GM06990 (cell line): ENCODE data around the gene CBX8.
A peak's percentile ranks its signal among the peaks of the same experiment; 100 is the strongest.

Experiments
- DNase-seq: peaks from one replicate; pipeline ENCODE4 v3.0.0-alpha.2; 2011; ENCODE audit not compliant: insufficient read length; ENCODE audit errors: extremely low read depth
- H3K27me3 ChIP-seq: replicated peaks from 2 replicates; pipeline ENCODE4 v1.6.0; 2011; ENCODE audit warnings: low read length; ENCODE audit not compliant: control insufficient read depth, insufficient read depth
- H3K36me3 ChIP-seq: 2 replicates; pipeline ENCODE4 v1.5.1; 2011; ENCODE audit warnings: low read length; ENCODE audit not compliant: control insufficient read depth, insufficient read depth
- H3K4me3 ChIP-seq: replicated peaks from 2 replicates; pipeline ENCODE4 v1.5.1; 2011; ENCODE audit warnings: low read depth, mild to moderate bottlenecking, control low read depth, low read length
- TF ChIP-seq, protein P1 (sequence below): IDR thresholded peaks from 2 replicates; pipeline ENCODE4 v1.5.1; 2011; ENCODE audit warnings: low read length, control low read depth, mild to moderate bottlenecking, inconsistent platforms; ENCODE audit not compliant: insufficient read depth, poor library complexity, severe bottlenecking

CBX8 gene

DNA sequence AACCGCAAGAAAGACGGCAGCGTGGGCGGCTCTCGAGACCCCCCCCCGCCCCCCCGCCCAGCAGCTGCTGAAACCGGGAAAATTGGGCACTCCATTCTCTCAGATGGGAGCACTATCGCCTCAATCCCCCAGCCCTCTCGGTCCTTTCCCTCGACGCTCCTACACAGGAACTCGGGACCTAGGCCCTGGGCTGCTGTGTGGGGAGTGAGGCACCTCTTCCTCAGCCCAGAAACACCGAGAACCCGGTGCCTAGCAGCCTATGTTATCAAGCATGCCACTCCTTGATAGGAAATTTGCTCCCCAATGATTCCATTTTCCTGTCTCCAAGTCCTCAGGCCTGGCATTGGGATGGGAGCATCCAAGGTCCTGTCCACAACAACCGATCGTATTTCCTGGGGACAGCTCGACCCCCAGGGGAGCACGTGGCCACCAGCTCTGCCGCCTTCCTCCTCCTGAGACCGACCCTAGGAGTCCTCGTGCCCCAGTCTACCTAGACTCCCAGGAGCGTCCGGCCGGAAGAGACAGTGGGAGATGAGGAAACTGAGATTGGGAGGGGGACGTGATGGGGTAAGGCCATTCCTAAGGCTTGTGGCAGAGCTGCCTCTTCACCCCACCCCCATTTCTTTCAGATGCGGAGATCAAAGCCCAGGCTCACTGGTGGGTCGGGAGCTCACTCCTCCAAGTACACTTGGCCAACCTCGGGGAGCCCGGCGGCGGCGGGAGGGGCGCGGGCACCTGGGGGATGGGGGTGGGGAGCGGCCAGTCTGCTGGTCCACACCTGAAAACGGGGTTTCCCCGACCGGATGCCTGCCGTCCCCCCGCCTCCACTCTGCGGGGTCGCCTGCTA is 17.5 kb upstream of the CBX8 start:
- Histone ChIP-seq H3K36me3 (no peaks in the 10 kb centered on the region), H3K27me3 (peaks cover 18% of the 10 kb centered on the region), H3K4me3 (no peak overlapping the region)
- TF ChIP-seq, protein P1, sequence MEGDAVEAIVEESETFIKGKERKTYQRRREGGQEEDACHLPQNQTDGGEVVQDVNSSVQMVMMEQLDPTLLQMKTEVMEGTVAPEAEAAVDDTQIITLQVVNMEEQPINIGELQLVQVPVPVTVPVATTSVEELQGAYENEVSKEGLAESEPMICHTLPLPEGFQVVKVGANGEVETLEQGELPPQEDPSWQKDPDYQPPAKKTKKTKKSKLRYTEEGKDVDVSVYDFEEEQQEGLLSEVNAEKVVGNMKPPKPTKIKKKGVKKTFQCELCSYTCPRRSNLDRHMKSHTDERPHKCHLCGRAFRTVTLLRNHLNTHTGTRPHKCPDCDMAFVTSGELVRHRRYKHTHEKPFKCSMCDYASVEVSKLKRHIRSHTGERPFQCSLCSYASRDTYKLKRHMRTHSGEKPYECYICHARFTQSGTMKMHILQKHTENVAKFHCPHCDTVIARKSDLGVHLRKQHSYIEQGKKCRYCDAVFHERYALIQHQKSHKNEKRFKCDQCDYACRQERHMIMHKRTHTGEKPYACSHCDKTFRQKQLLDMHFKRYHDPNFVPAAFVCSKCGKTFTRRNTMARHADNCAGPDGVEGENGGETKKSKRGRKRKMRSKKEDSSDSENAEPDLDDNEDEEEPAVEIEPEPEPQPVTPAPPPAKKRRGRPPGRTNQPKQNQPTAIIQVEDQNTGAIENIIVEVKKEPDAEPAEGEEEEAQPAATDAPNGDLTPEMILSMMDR, result no peak
- no peak for DNase-seq

DNA sequence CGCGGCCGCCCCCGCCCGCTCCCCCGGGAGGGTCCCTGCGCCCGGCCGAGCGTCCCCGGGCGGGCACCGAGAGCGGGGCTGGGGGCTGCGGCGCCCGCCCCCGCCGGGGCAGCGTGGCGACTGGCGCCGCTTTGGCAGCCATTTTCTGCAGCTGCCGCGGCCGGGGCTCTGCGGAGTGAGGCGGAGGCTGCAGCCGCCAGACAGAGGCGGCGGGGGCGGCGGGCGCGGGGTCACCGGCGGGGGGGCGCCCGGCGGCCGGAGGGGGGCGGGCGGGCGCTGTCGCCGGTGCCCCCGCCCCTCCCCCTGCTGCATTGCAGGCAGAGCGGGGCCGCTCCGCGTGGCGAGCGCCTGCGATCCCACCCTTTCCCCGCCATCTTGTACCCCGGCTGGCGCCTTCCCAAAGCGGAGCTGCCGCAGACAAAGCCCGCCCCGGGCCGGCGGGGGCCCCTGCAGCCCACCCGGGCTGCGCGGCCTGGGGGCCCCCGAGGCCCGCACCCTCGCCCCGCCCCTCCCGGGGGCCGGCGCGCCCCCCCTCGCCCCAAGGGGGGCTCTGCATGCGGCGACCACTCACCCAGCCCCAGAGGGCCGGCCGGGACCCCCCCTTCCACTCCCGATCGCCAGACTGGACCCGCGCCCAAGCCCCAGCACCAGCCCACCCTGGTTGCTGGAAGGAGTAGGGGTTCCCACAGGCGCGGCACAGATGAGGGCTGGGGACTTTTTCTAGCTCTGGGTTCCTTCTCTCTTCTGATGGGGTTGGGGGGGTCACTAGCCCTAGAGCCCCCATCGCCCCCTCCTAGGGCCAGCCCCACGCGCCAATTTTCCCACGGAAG is 16.6 kb upstream of the CBX8 start:
- no peak for DNase-seq
- Histone ChIP-seq H3K4me3 (no peak overlapping the region; the same call in 1 of the 2 replicates), H3K27me3 (peaks cover 22% of the 10 kb centered on the region), H3K36me3 (no peaks in the 10 kb centered on the region)
- TF ChIP-seq, protein P1, result no peak

DNA sequence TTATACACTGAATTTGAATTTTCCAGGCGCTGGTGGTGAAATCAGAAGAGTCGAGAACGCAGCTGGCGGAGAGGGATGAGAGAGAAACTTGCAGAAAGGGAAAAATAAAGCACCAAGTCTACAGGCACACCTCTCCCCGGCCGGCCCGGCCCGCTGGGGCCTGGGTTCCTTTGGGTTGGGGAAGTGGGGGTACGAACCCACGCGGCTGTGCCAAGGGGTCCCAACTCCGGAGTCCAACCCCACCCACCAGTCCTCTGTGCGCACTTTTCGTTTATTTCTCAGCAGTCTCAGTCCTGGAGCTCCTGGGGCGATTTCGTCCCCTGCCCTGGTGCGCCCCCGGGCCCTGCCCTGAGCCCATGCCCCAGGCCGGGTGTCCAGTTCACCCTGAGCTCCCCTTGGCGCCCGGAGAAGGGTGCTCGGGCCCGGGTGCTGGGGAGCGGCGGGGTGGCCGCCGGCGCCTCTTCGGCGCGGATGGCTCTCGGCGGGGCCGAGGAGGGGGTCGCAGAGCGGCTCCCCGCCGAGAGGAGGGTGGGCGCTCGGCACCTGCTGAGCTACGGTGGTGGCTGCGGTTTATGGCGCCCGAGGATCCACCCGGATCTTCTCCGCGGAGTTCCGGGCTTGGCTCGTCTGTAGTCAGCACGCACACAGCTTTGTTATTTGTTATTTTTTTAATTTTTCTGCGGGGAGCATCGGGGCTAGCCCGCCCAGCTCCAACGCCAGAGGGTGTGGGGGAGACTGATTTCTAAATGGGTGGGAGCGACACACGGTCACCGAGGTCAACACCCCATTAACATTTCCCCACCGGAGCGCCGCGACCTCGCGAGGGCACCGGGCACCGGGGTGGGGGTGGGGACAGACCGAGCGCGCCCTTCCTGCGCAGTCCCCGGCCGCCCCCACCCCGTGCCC is 15.7 kb upstream of the CBX8 start:
- TF ChIP-seq, protein P1, result no peak
- Histone ChIP-seq H3K27me3 (peaks cover 23% of the 10 kb centered on the region), H3K4me3 (peak overlapping the region; percentile 47), H3K36me3 (no peaks in the 10 kb centered on the region)
- DNase-seq, result no peak

DNA sequence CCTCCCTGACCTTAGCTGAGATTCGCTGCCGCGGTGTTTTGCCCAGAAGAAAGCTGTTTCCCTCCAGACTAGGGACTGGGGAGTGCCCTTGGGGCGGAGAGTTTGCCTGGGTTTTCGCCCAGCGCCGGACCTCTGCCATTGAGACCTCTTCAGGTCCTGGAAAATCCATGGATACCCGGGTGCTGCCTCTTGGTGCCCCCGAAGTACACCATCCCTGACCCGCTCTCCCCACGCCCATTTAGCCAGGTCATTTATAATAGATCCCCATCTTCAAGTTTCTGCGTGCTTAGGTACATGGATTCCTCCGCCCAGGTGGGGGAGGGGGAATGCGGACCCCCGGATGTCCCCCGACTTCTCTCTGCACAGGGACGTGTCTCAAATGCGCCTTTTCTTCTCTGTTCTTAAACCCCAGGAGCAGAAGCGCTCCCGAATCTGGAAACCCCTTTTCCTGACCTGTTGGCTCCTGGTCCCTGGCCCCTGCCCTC is 15.0 kb upstream of the CBX8 start:
- peak overlapping the region; percentile 33 for H3K4me3 ChIP-seq
- H3K36me3 ChIP-seq, result no peaks in the 10 kb centered on the region
- TF ChIP-seq, protein P1, result no peak
- DNase-seq, result no peak
- peaks cover 24% of the 10 kb centered on the region for H3K27me3 ChIP-seq

DNA sequence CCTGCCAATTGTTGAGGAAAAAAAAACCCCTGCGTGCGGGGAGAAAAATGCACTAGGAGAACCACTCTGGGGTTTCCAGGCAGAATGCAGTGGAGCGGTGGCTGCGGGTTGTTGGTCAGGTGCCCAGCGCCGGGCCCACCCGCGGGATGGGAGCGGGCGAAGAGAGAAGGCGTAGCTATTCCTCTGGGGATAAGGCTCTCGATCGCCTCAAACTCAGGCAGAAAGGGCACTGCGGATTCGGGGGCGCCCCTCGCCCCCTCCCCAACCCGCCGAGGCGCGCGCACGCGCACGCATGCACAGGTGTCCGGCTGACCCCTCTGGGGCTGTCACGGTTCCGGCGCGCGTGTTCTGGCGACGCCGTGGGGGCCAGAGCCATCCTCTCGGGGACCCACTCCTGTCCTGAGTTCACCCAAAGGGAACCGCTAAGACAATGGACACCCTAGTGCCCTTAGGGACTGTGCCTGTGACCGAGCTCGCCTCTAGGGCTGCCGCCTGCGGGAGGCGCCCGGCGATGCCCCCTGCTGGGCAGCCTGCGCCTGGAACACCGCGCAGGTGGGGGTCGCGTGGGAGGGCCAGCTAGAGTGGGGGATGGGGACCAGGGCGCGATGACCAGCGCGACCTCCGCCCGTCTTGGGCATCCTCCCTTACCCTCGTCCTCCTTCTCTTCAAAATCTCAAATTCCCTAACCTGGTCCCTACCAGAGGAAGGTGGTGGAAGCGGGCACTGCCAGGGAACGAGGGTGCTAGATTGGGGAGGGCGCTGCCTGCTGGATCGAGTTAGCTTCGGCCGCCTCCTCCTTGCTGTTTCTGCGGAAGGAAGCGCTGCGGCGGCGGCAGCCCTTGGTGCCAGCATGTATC is 14.4 kb upstream of the CBX8 start:
- peaks cover 26% of the 10 kb centered on the region for H3K27me3 ChIP-seq
- no peaks in the 10 kb centered on the region for H3K36me3 ChIP-seq
- TF ChIP-seq, protein P1, result peak; percentile 59
- DNase-seq, result peak; percentile 74
- peak overlapping the region; percentile 33 for H3K4me3 ChIP-seq
